Measurements from ENCODE around the gene CEP104.

DNA sequence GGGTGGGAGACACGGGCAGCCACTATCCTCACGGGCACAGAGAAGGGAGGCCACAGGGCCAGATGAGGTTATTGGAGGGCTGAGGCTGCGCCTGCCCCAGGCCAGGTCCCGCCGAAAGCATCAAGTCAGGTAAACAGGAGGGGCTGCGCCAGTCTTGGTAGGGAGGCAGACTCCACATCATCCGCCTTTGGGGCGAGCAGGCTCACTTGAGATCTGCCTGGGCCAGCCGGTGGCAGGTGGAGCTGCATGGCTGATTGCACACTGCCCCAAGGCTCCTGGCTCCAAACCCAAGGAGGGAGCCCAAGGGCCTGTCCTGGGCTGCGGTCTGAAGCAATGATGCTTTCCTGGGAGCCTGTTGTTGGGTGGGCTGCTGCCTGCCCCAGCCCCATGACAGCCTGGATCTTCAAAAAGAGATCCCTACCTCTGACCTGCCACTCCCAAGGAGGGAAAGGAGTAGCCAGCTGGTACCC lies 79.9 kb downstream of the CEP104 start:
- TF ChIP-seq CTCF (conservative IDR thresholded peaks at IDR 0.05), result no peak
- no peak for TF ChIP-seq ZFX (IDR thresholded peaks at IDR 0.05)

All from C4-2B (cell line).